Osteoblast (primary cell): Measurements from ENCODE around the gene ABTB1. TPM values are rescaled to one million over a fixed set of nuclear protein-coding genes. Genes with fewer than 3 reads are reported as not detected.

Experiments
- DNase-seq: peaks from one replicate; pipeline ENCODE4 v3.0.0; 2011; ENCODE audit warnings: low spot score, mixed read lengths; ENCODE audit not compliant: insufficient read length; ENCODE audit errors: missing footprints
- H2AFZ ChIP-seq: 2 replicates; pipeline ENCODE4 v1.6.0; 2011; ENCODE audit warnings: mild to moderate bottlenecking, low read length
- H3K27ac ChIP-seq: 2 replicates; pipeline ENCODE4 v1.5.1; 2011; ENCODE audit warnings: mild to moderate bottlenecking, low read depth, low read length, moderate library complexity
- H3K27me3 ChIP-seq: 2 replicates; pipeline ENCODE4 v1.6.0; 2012; ENCODE audit warnings: mild to moderate bottlenecking, control low read depth, inconsistent platforms, low read length, moderate library complexity; ENCODE audit not compliant: insufficient read depth
- H3K36me3 ChIP-seq: 2 replicates; pipeline ENCODE4 v1.5.1; 2011; ENCODE audit warnings: mild to moderate bottlenecking, low read length, control low read depth, moderate library complexity; ENCODE audit not compliant: insufficient read depth
- H3K4me1 ChIP-seq: 2 replicates; pipeline ENCODE4 v1.5.1; 2011; ENCODE audit warnings: mild to moderate bottlenecking, low read length, control low read depth, moderate library complexity; ENCODE audit not compliant: insufficient read depth
- H3K4me2 ChIP-seq: 2 replicates; pipeline ENCODE4 v1.6.0; 2011; ENCODE audit warnings: mild to moderate bottlenecking, low read length; ENCODE audit not compliant: insufficient read depth
- H3K4me3 ChIP-seq: fragments of 200-600 bp; sonication (generic); 3 replicates; pipeline ENCODE4 v1.5.1; 2012; ENCODE audit warnings: mild to moderate bottlenecking, low read length, inconsistent platforms; ENCODE audit not compliant: insufficient read depth
- H3K79me2 ChIP-seq: 2 replicates; pipeline ENCODE4 v1.6.0; 2012; ENCODE audit warnings: mild to moderate bottlenecking, low read length, control low read depth, inconsistent platforms; ENCODE audit not compliant: insufficient read depth
- H3K9me3 ChIP-seq: 2 replicates; pipeline ENCODE4 v1.5.1; 2011; ENCODE audit warnings: low read depth, low read length, control low read depth
- H4K20me1 ChIP-seq: 2 replicates; pipeline ENCODE4 v1.6.0; 2012; ENCODE audit warnings: mild to moderate bottlenecking, low read length, control low read depth; ENCODE audit not compliant: insufficient read depth
- total RNA-seq: library from RNA; depleted of rRNA; stranded (reverse); fragments of >200 nt; gene quantifications from 2 replicates; pipeline ENCODE4 v1.2.3, GENCODE V29; 2012
- TF ChIP-seq, protein P1 (sequence below): IDR thresholded peaks from 2 replicates; pipeline ENCODE4 v1.5.1; 2011; ENCODE audit warnings: mild to moderate bottlenecking, low read depth, low read length, moderate library complexity; ENCODE audit errors: extremely low read depth

ABTB1 gene
- total RNA-seq, 1 donor: 17.7 TPM

DNA sequence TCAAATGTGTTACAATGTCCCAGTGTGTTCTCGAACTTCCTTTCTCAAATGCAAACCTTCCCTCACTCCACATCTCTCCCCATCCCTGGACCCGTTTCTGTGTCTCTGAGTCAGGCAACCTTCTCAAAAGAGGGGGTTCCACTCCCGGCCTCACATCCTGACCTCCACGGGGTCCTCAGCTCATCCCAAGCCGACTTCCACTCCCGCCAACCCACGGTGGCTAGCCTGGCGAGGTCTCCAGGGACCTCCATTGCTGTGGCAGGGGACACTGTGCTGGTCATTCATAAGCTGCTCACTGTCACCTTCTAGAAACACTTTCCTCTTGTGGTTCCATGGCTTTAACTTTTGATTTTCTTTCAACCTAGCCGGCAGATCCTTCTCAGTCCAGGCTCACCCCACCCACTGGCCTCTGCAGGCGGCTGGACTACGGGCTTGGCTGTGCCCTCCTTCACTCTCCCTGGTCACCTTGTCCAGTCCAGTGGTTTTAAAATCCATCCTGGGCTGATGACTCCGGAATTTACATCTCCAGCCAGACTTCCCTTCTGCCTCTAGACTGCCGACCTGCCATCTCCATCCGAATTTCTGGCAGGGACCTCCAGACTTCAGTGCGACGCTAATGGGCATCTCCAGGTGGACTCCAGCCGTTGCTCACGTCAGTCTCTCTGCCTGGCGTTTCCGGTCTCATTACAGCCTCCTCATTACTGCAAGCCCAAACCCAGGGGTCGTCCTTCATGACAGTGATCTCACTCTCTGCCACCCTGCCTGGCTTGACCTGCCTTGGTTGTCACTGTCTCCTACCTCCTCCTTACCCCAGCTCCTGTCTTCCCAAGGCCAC is 20.0 kb downstream of the ABTB1 start:
- H3K27me3 ChIP-seq: no peaks in the 10 kb centered on the region
- no peak overlapping the region for H3K4me3 ChIP-seq
- peaks cover 7% of the 10 kb centered on the region for H3K36me3 ChIP-seq
- no peak overlapping the region for H3K27ac ChIP-seq
- no peak overlapping the region for H3K4me2 ChIP-seq
- no peak overlapping the region for H2AFZ ChIP-seq
- peak; percentile 14 for DNase-seq
- no peaks in the 10 kb centered on the region for H3K79me2 ChIP-seq
- TF ChIP-seq, protein P1, sequence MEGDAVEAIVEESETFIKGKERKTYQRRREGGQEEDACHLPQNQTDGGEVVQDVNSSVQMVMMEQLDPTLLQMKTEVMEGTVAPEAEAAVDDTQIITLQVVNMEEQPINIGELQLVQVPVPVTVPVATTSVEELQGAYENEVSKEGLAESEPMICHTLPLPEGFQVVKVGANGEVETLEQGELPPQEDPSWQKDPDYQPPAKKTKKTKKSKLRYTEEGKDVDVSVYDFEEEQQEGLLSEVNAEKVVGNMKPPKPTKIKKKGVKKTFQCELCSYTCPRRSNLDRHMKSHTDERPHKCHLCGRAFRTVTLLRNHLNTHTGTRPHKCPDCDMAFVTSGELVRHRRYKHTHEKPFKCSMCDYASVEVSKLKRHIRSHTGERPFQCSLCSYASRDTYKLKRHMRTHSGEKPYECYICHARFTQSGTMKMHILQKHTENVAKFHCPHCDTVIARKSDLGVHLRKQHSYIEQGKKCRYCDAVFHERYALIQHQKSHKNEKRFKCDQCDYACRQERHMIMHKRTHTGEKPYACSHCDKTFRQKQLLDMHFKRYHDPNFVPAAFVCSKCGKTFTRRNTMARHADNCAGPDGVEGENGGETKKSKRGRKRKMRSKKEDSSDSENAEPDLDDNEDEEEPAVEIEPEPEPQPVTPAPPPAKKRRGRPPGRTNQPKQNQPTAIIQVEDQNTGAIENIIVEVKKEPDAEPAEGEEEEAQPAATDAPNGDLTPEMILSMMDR: no peak
- H4K20me1 ChIP-seq: no peaks in the 10 kb centered on the region
- H3K9me3 ChIP-seq: no peaks in the 10 kb centered on the region
- H3K4me1 ChIP-seq: peaks cover 40% of the 10 kb centered on the region

DNA sequence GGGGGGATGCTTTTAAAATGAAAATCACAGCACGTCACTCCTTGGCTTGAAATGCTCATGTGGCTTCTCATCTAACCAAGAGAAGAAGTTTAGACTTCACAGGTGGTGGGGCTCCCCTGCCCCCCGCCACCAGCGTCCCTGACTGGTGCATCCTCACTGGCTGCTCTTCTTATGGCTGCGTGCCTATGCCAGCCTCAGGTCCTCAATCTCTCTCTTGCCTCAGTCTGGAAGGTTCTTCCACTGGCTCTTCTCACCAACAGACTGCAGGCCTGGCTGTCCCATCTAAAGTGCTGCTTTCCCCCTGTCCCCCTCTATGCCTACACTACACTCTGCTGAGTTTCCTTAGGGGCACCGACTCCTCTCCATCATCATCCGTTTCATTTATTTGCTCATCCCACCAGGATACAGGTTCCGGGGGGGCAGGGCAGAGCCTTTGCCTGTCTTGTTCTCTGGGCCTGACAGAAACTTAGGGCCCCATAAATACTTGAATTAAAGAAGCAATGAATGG is 20.6 kb downstream of the ABTB1 start:
- peak; percentile 10 for DNase-seq
- TF ChIP-seq, protein P1: no peak
- H3K36me3 ChIP-seq: peaks cover 7% of the 10 kb centered on the region
- no peaks in the 10 kb centered on the region for H3K79me2 ChIP-seq
- peaks cover 42% of the 10 kb centered on the region for H3K4me1 ChIP-seq
- H3K9me3 ChIP-seq: no peaks in the 10 kb centered on the region
- no peaks in the 10 kb centered on the region for H4K20me1 ChIP-seq
- no peak overlapping the region for H2AFZ ChIP-seq
- H3K4me3 ChIP-seq: no peak overlapping the region
- H3K27me3 ChIP-seq: no peaks in the 10 kb centered on the region
- no peak overlapping the region for H3K27ac ChIP-seq
- H3K4me2 ChIP-seq: no peak overlapping the region

DNA sequence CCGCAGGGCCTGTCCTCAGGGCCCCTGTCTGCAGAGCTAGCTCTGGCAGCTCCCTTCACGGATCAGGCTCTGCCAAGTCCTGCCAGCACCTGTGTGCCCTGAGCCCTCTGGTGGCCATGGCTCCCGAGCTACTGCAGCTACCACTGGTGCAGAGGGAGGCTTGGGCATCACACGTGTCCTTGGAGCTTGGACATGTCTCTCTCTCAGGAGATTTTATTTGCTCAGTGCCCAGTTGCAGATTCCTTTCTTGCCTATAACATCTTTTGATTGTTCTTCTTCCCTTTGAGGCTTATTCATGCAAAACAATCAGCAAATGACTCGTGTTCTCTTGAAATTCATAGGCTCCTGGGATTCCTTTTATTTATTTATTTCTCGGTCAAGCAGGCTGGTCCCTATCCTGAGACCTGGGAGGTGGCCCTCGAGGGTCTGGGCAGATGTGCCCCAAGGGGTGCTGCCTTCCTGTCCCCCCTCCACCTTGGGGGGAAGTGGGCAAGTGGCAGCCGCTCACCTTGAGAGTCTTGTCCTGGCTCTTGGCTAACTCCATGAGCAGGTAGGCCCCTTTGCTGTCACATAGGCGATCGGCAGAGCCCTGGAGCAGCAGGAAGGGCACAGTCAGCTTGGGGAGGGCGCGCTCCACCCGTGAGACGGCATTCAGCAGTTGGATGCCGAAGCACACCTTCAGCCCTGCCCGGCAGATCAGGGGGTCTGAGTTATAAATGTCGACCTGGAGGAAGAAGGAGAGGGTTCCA is 21.9 kb downstream of the ABTB1 start:
- Histone ChIP-seq H4K20me1 (no peaks in the 10 kb centered on the region), H3K79me2 (no peaks in the 10 kb centered on the region), H3K4me1 (peaks cover 34% of the 10 kb centered on the region), H3K36me3 (peaks cover 7% of the 10 kb centered on the region), H3K27ac (no peak overlapping the region), H3K4me2 (no peak overlapping the region), H3K27me3 (no peaks in the 10 kb centered on the region), H2AFZ (no peak overlapping the region), H3K9me3 (no peaks in the 10 kb centered on the region), H3K4me3 (no peak overlapping the region)
- TF ChIP-seq, protein P1: peak; percentile 26
- DNase-seq: peak; percentile 43
